HG03575 (cell line): Measurements from ENCODE around the gene TM4SF4.

Experiments
- ATAC-seq: cut with Tn5 transposase; IDR thresholded peaks from one replicate; pipeline ENCODE4 v1.9.1; 2021; ENCODE audit not compliant: unreplicated experiment, insufficient number of reproducible peaks, low FRiP score; ENCODE audit errors: extremely low read depth

Gene TM4SF4

GRCh38 chr3:149476225-149476624, 1.7 kb downstream of the TM4SF4 start:
- no peak for ATAC-seq

GRCh38 chr3:149479621-149480325, 5.3 kb downstream of the TM4SF4 start:
- ATAC-seq: no peak

- peak; percentile 81 for ATAC-seq
Observed at GRCh38 chr3:149480326-149481017, 6.0 kb downstream of the TM4SF4 start.

GRCh38 chr3:149481056-149481455, 6.6 kb downstream of the TM4SF4 start:
- no peak for ATAC-seq

DNA sequence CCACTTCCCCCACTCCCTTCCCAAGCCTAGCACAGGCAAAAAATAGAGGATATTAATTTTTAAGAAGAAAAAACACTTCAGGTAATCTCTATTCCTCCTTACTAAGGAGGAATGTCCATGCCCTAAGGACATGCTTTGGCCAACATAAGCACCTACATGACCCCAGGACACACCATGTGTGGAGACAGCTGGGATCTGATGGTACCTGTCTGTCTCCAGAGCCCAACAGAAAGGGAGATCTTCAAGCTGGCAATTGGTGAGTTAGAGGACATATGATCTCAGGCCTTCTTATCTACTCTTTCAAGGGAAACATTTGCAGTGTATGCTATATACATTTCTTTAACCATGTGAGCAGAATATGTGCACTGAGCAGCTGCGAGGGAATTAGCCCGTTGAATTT, 7.0 kb downstream of the TM4SF4 start:
- ATAC-seq: no peak

- ATAC-seq: no peak
Observed at GRCh38 chr3:149486726-149487125, 12.2 kb downstream of the TM4SF4 start.

GRCh38 chr3:149487598-149488197, 13.2 kb downstream of the TM4SF4 start:
- no peak for ATAC-seq

GRCh38 chr3:149489060-149489690, 14.7 kb downstream of the TM4SF4 start:
- no peak for ATAC-seq

- ATAC-seq: no peak
Observed at GRCh38 chr3:149490260-149490971, 15.9 kb downstream of the TM4SF4 start.

DNA sequence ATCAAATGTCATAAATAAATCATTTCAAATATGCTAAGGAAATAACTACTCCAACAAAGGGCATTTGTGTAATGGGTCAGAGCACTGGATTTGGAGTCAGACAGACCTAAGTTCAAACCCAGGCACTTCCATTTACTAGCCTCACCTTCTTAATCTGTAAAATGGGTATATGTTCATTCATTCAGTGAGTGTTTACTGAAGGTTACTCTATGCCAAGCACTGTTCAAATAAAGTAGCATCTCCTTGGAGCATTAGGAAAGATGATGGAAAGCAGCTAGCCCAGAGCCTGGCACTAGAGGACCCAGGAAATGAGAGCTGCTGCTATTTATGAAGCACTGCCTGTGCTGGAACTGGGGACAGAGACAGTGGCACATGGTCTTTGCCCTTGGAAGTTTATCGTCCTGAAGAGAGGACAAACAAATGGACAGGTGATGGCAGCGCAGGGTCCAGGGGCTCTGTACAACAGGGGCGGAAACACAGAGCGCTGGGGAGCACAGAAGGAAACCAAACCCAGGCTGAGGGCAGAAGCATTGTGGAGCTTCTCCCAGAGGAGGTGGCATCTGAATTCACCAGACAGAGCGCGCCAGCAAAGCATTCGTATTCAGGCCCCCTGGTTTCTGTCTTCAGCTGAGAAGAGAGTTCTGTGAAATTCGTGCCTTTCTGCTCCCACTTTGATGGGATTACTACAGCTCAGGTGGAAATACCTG, 19.0 kb downstream of the TM4SF4 start:
- ATAC-seq: no peak

- no peak for ATAC-seq
Observed at GRCh38 chr3:149494022-149494758, 19.7 kb downstream of the TM4SF4 start.

DNA sequence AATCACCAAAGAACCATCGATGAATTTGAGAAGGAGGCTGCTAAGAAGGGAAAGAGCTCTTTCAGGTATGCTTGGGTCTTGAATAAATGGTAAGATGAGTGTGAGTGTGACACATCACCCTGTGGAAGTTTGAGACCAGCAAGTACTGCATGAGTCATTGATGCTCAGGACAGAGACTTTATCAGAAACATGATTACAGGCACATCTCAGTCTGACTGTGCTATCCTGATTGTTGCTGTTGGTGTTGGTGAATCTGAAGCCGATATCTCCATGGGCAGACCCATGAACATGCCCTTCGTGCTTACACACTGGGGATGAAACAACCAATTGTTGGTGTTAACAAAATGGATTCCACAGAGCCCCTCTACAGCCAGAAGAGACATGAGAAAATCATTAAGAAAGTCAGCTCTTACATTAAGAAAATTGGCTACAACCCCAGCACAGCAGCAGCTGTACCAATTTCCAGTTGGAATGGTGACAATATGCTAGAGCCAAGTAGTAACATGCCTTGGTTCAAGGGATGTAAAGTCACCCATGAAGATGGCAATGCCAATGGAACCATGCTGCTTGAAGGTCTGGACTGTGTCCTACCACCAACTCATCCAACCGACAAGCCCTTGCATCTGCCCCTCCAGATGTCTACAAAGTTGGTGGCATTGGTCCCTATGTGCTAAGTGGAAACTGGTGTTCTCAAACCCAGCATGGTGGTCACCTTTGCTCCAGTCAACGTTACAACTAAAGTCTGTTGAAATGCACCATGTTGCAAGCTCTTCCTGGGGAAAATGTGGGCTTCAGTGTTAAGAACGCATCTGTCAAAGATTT, 20.5 kb downstream of the TM4SF4 start:
- no peak for ATAC-seq

GRCh38 chr3:149495581-149496125, 21.2 kb downstream of the TM4SF4 start:
- ATAC-seq: no peak

- no peak for ATAC-seq
Observed at GRCh38 chr3:149496891-149497290, 22.4 kb downstream of the TM4SF4 start.

GRCh38 chr3:149497966-149498670, 23.6 kb downstream of the TM4SF4 start:
- ATAC-seq: no peak

DNA sequence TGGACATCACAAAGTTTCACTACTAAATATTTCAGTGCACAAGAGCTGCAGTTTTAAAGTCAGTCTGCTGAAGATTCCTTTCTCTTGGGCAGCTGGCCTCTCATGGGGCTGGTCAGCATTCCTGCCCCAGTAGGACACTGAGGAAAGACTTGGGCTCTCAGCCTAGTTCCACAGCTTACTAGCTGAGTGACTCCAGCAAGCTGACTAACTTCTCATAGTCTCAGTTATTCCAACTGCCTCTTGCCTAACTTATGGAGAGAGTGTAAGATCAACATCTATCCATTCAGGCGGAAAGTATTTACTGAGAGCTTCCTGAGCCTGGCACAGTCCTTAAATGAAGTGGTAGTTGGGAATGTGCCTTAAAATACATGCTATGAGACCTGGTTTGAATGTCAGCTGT, 27.0 kb downstream of the TM4SF4 start:
- ATAC-seq: no peak
